RWPE2 (cell line): ENCODE measurements around the gene TMEM121.
"Not testable (repeated sequence)": the region's sequence is repeated elsewhere in the genome, so short reads cannot be mapped to it uniquely, and the experiment has no call there.

ENCODE experiments used
- ATAC-seq: fragments of 200-7000 bp; cut with Tn5 transposase; 3 replicates; pipeline ENCODE4 v1.9.1; 2021; ENCODE audit warnings: low read depth
- DNase-seq: peaks from one replicate; pipeline ENCODE4 v3.0.0-alpha.2; 2020; ENCODE audit warnings: low spot score
- H3K27ac ChIP-seq: fragments of 450-650 bp; 2 replicates; pipeline ENCODE4 v1.5.1; 2017; ENCODE audit warnings: mild to moderate bottlenecking; ENCODE audit not compliant: poor library complexity, severe bottlenecking
- H3K27me3 ChIP-seq: fragments of 250-450 bp; sonication (Bioruptor Pico); 2 replicates; pipeline ENCODE4 v1.5.1; 2021; ENCODE audit warnings: mild to moderate bottlenecking, moderate library complexity; ENCODE audit not compliant: insufficient read depth, poor library complexity, severe bottlenecking
- H3K36me3 ChIP-seq: fragments of 250-450 bp; sonication (Bioruptor Pico); 2 replicates; pipeline ENCODE4 v1.5.1; 2020; ENCODE audit warnings: low read depth, mild to moderate bottlenecking, moderate library complexity
- H3K4me1 ChIP-seq: fragments of 250-450 bp; sonication (Bioruptor Pico); 2 replicates; pipeline ENCODE4 v1.5.1; 2021; ENCODE audit warnings: mild to moderate bottlenecking, moderate library complexity; ENCODE audit not compliant: insufficient read depth, poor library complexity, severe bottlenecking
- H3K4me3 ChIP-seq: fragments of 250-450 bp; sonication (Bioruptor Pico); 2 replicates; pipeline ENCODE4 v1.5.1; 2021; ENCODE audit warnings: mild to moderate bottlenecking, moderate library complexity; ENCODE audit not compliant: severe bottlenecking
- H3K9me3 ChIP-seq: fragments of 250-450 bp; sonication (Bioruptor Pico); 2 replicates; pipeline ENCODE4 v1.5.1; 2021; ENCODE audit warnings: mild to moderate bottlenecking, moderate library complexity; ENCODE audit not compliant: severe bottlenecking
- TF ChIP-seq, protein P1 (sequence below): fragments of 450-650 bp; IDR thresholded peaks from one replicate; pipeline ENCODE4 v1.5.1; 2017; ENCODE audit warnings: mild to moderate bottlenecking, moderate library complexity; ENCODE audit not compliant: poor library complexity, severe bottlenecking

The TMEM121 gene

DNA sequence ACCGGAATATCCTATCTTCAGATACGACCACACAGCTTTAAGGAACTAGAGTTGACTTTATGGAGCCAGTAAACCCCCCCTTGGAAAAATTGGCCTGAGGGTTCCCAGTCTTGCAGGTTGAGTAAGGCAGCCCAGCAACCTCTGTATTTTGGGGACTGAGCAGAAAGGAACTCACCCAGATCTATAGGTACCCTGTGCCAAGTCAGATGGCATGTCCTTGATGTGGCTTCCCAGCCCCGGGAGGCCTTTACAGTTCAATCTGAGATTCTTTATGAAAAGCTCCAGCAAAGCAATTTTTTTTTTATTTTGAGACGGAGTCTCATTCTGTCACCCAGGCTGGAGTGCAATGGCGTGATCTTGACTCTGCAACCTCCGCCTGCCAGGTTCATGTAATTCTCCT lies 27.6 kb downstream of the TMEM121 start:
- DNase-seq: peak; percentile 27
- Histone ChIP-seq H3K4me3 (no peak overlapping the region), H3K27ac (no peak overlapping the region), H3K36me3 (no peaks in the 10 kb centered on the region), H3K27me3 (peaks cover 16% of the 10 kb centered on the region), H3K4me1 (no peaks in the 10 kb centered on the region), H3K9me3 (no peaks in the 10 kb centered on the region)
- TF ChIP-seq, protein P1, sequence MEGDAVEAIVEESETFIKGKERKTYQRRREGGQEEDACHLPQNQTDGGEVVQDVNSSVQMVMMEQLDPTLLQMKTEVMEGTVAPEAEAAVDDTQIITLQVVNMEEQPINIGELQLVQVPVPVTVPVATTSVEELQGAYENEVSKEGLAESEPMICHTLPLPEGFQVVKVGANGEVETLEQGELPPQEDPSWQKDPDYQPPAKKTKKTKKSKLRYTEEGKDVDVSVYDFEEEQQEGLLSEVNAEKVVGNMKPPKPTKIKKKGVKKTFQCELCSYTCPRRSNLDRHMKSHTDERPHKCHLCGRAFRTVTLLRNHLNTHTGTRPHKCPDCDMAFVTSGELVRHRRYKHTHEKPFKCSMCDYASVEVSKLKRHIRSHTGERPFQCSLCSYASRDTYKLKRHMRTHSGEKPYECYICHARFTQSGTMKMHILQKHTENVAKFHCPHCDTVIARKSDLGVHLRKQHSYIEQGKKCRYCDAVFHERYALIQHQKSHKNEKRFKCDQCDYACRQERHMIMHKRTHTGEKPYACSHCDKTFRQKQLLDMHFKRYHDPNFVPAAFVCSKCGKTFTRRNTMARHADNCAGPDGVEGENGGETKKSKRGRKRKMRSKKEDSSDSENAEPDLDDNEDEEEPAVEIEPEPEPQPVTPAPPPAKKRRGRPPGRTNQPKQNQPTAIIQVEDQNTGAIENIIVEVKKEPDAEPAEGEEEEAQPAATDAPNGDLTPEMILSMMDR: no peak
- ATAC-seq: no peak

DNA sequence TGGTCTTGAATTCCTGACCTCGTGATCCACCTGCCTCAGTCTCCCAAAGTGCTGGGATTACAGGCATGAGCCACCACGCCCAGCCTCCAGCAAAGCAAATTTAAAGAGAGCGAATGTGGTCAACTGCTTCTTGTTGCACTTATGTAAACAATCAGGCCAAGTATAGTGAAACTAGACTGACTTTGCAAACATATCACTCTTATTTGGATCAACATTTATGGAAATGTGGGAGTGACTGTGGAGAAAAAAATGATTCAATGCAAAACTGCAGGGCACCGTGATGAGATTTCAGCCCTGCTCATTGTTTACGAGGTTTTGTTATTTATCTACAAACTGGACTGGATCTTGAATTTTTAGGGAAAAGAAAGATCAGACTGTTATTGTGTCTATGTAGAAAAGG lies 28.1 kb downstream of the TMEM121 start:
- Histone ChIP-seq H3K36me3 (no peaks in the 10 kb centered on the region), H3K27me3 (peaks cover 16% of the 10 kb centered on the region), H3K4me1 (no peaks in the 10 kb centered on the region), H3K27ac (no peak overlapping the region), H3K9me3 (no peaks in the 10 kb centered on the region), H3K4me3 (no peak overlapping the region)
- TF ChIP-seq, protein P1: no peak
- ATAC-seq (no peak), DNase-seq (peak; percentile 12)

DNA sequence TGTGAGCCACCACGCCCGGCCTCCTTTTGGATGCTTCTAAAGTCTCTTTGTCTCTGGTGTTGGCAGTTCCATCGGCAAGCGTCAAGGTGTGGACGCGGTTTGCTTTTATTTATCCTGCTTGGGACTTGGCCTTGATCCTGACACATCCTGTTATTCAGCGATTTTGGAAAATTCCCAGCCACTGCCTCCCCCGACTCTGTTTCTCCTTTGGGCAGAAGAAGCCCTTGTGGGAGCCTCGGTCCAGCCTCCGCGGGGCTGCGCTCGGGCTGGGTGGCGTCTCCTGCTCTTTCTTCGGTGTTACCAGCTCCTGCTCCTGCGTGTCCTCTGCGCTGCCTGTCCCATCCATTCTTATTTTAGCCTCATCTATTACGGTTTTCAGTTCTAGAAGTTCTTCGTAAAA lies 31.3 kb downstream of the TMEM121 start:
- peak; percentile 11 for DNase-seq
- H3K36me3 ChIP-seq, H3K27me3 ChIP-seq, ATAC-seq, H3K9me3 ChIP-seq, H3K27ac ChIP-seq, H3K4me3 ChIP-seq, H3K4me1 ChIP-seq: not testable (repeated sequence)

- H3K36me3 ChIP-seq, H3K4me3 ChIP-seq, H3K4me1 ChIP-seq, H3K27ac ChIP-seq, ATAC-seq, H3K9me3 ChIP-seq, H3K27me3 ChIP-seq: not testable (repeated sequence)
- DNase-seq: peak; percentile 49
- TF ChIP-seq, protein P1: peak; percentile 14
These were observed 32.2 kb downstream of the TMEM121 start for GRCh38 chr14:105558449-105559154.

GRCh38 chr14:105559384-105560047 lies 33.1 kb downstream of the TMEM121 start:
- not testable (repeated sequence) for H3K4me3 ChIP-seq, H3K27me3 ChIP-seq, H3K27ac ChIP-seq, H3K9me3 ChIP-seq, H3K36me3 ChIP-seq, H3K4me1 ChIP-seq
- DNase-seq (peak; percentile 52), ATAC-seq (peak; percentile 53)

GRCh38 chr14:105560048-105560669 lies 33.8 kb downstream of the TMEM121 start:
- not testable (repeated sequence) for H3K27me3 ChIP-seq, H3K36me3 ChIP-seq, H3K27ac ChIP-seq, H3K9me3 ChIP-seq, H3K4me3 ChIP-seq, H3K4me1 ChIP-seq
- ATAC-seq (peak; percentile 59), DNase-seq (peak; percentile 17)

GRCh38 chr14:105561345-105561744 lies 35.0 kb downstream of the TMEM121 start:
- not testable (repeated sequence) for H3K27me3 ChIP-seq, H3K4me1 ChIP-seq, H3K27ac ChIP-seq, H3K36me3 ChIP-seq, H3K9me3 ChIP-seq, H3K4me3 ChIP-seq, ATAC-seq
- DNase-seq: peak; percentile 32
